HG02885 (cell line): Measurements from ENCODE around the gene RTN4.
"Not testable (repeated sequence)": the region's sequence is repeated elsewhere in the genome, so short reads cannot be mapped to it uniquely, and the experiment has no call there.

Source experiments
- ATAC-seq: cut with Tn5 transposase; IDR thresholded peaks from one replicate; pipeline ENCODE4 v1.9.1; 2021; ENCODE audit warnings: mild to moderate bottlenecking; ENCODE audit not compliant: unreplicated experiment, poor library complexity

RTN4 gene

DNA sequence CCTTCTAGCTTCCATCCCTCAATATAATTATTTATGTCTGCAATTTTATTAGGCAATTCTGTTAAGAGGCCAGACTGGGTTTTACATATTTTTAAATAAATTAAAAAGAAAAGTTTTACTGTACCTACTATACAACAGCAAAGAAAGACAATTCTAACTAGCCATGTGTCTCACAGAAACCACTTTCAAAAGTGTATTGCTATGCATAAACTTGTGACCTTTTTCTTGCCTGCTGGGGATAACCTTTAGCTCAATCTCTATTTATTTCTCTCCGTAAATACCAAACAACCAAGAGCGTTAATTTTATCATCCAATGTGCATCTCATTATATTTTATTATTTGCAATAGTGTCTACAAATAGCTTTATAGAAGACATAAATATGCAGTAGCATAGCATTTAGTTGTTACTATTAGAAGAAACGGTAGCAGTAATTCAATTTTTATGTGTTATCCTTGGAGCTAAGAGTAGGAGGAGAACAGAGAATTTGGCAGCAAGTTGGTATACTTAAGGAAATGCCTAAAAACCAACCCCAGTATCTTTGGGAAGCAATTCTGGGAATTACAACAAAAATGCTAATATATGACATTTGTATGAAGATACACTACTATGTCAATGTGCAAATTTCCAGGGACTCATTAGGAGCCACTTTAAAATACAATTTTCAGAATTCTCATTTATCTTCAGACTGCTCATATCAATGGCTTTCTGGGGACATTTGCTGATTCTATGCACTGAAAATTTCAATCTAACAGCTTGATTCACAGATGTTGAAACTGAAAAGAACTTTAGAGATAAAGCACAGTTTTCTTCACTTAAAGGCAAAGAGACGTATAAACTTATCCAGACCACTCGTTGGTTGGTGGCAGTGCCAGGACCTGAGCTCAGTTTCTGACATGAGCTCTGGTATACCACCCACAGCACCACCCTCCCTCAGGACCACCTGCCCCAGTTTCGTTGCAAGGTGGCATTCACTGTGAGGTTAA is 23.0 kb upstream of the RTN4 start:
- ATAC-seq: no peak

GRCh38 chr2:55063713-55064323 is 13.6 kb upstream of the RTN4 start:
- peak; percentile 48 for ATAC-seq

- ATAC-seq: no peak
Observed at GRCh38 chr2:55063226-55063625, 13.0 kb upstream of the RTN4 start.

DNA sequence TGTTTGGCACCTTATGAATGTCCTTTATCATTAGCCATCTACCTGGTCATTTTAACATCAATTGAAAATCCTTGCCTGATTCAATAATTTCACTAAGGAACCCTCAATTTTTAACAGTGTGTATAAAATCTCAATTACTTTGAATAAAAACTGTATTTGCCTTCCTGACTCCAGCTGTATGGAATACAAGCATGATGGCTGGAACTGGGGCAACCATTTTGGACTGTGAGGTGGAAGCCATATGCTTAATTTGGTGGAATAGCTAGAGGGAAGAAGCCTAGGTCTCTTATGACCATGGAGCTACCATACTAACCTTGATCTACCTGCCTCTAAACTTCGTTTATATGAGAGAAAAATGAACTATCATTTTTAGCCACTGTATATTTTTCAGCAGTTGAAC is 12.5 kb upstream of the RTN4 start:
- no peak for ATAC-seq

DNA sequence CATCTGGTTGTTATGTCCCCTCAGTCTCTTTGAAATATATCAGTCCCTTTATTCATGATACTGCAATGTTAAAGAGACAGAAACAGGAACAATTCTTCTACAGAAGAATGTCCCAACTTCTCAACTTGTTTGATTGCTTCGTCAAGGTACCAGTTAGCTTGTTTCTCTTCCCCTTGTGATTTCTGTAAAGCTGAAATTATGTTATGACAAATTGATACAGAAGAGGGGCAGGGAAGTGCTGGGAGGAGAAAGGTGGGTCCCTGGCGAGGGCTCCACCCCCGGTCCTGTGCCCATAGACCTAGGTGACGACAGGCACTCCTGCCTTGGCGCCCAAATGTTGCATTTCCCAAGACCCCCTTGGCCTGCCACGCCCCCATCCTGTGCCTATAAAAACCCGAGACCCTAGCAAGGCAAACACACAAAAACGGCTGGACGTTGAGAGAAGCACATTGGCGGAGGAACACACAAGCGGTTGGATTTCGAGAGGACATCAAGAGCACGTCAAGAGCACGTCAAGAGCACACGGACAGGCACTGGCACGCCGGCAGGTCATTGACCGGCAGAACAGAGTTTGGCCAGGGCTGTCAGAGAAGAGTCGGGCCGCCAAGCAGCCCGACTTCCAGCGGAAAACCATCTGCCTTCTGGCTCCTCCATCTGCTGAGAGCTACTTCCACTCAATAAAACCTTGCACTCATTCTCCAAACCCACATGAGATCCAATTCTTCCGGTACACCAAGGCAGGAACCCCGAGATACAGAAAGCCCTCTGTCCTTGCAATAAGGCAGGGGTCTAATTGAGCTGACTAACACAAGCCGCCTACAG is 11.5 kb upstream of the RTN4 start:
- no peak for ATAC-seq

DNA sequence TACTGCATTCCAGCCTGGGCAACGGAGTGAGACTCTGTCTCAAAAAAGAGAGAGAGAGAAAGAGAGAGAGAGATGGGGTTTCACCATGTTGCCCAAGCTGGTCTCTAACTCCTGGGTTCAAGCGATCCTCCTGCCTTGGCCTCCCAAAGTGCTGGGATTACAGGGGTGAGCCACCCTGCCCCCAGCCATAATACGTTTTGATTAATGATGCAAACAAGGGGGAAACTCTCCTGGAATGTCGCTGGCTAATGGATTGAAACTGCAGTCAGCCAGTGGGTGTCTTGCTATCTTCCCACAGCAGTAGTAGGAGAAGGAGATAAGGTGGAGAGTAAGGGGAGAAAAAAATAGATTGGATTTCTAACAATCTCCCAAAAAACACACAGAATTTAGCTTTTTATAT is 9.5 kb upstream of the RTN4 start:
- no peak for ATAC-seq

DNA sequence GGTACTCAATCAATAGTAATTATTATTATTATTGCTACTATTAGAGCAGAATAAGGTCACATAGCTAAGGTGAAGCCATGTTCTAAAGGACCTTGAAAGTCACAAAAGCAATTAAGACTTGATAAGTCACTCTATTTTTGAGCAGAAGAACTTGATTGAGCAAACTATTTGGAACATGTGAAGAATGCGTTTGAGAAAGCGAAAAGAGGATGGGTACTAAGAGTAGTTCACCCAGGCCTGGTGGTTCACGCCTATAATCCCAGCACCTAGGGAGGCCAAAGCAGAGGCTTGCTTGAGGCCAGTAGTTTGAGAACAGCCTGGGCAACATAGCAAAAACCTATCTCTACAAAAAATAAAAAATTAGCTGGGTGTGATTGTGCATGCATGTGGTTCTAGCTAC is 7.2 kb upstream of the RTN4 start:
- no peak for ATAC-seq

GRCh38 chr2:55056024-55056521 is 5.8 kb upstream of the RTN4 start:
- no peak for ATAC-seq

- ATAC-seq: peak; percentile 35
Observed at GRCh38 chr2:55054106-55054875, 4.0 kb upstream of the RTN4 start.

- not testable (repeated sequence) for ATAC-seq
Observed at GRCh38 chr2:55053225-55053624, 3.0 kb upstream of the RTN4 start.

GRCh38 chr2:55052129-55053061 is 2.1 kb upstream of the RTN4 start:
- no peak for ATAC-seq

DNA sequence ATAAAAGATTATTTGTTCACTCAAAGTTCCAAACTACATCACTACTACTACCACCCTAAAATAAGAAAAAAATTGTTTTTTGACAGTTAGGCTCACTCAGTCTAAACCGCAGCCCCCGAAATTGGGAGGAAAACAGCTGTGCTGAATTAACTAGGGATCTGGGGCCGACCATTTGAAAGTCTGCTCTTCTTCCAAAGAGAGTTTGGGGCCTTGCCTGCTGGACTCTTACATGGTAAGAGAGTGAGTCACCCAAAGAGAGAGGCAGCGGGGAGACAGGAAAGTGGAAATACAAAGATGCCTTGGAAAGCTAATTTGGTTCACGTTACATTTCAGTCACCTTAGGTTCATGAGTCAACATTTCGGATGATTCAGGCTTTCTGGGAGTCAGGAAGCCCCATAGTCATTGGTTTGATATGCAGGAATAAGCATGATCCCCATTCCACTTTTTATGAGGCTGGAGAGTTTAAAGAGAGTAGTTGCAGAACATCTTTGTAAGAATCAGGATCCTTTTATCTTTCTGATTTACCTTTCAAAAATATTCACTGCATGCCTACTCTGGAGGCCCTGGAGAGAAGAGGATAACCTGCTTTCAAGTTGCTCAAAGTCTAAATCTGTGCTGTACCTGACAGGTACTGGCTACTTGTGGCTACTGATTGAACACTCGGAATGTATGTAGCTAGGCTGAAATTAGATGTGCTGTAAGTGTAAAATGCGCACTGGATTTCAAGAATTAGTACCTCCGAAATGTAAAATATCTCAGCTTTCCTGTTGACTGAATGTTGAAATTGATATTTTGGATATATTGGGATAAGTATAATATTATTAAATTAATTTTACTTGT is 995 bp upstream of the RTN4 start:
- ATAC-seq: no peak

- no peak for ATAC-seq
Observed at GRCh38 chr2:55049821-55050099, 491 bp downstream of the RTN4 start.

- no peak for ATAC-seq
Observed at GRCh38 chr2:55049043-55049820, 1.0 kb downstream of the RTN4 start.

GRCh38 chr2:55048508-55049042 is 1.7 kb downstream of the RTN4 start:
- ATAC-seq: no peak

DNA sequence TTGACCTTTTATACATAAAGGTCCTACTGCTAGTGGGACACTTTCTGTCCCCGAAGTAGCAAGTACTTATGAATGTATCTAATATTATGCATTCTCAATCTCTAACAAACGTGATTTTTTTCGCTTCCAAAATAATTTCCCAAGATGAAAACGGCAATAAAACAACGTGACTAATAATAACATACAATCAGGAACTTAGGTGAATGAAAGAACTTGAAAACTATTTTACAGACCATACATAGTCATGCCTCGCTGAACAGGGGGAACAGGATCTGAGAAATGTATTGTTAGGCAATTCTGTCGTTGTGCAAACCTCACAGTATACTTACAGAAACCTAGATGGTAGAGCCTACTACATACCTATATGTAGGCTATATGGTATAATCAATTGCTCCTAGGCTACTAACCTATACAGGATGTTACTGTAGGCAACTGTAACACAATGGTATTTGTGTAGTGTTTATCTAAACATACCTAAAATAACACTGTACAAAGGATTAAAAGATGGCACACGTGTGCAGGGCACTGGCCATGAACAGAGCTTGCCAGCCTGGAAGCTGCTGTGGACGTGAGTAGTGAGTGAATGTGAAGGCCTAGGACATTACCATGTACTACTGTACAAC is 2.5 kb downstream of the RTN4 start:
- ATAC-seq: no peak

- no peak for ATAC-seq
Observed at GRCh38 chr2:55045780-55046179, 4.5 kb downstream of the RTN4 start.
